ENCODE measurements around the gene CLDN34. TPM values are rescaled to one million over a fixed set of nuclear protein-coding genes. Genes with fewer than 3 reads are reported as not detected.

Gene CLDN34
- total RNA-seq = not detected in 2 replicates

DNA sequence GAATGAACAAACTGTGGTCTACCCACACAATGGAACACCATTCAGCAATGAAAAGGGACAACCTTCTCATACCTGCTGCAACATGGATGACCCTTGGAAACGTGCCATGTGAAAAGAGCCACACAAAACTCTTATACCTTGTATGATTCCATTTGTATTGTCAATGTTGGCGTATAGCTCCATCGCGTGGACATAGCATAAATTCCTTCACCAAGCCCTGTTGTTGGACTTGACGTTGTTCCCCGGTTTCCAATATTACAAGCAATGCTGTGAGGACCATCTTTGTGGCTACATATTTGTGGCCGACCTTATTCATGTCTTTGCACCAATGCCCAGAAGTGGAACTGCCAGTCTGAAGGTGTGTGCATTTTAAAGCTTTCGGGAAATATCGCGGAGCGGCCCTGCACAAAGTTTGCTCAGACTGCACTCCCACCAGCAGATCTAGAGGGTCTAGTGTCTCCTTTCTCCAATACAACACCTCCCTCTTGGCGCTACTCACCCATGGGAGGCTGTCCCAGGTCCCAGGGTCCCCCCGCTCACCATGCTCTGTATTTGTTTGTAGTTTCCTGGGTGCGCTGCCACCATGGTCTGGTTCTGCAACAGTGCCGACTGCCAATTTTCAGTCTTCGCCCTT, at the start of gene CLDN34:
TSS of gene CLDN34 (plus strand) at position 584 of the 634 bp plus-strand sequence. CDS start at position 584, 0 bp downstream.

Other genes with a start within 250 kb of the CLDN34 start
- not detected in 2 replicates for gene GPR143, start 201.5 kb upstream of the CLDN34 start, total RNA-seq
- gene SHROOM2, start 180.9 kb upstream of the CLDN34 start, total RNA-seq = 0.49 and 0.75 TPM in 2 replicates
- 6.2 and 6.8 TPM in 2 replicates for gene CLCN4, start 189.6 kb downstream of the CLDN34 start, total RNA-seq

Data from cardiac ventricle fibroblast (primary cell).